ENCODE results near the gene SLC52A1. TPM values are rescaled to one million over a fixed set of nuclear protein-coding genes. Genes with fewer than 3 reads are reported as not detected.

SLC52A1 gene
- total and polyA plus RNA-seq, 2 of the 13 experiments (the other 11 are each of a cell fraction or from before 2014, with no cell fraction given), result 0.03 to 0.13 TPM

DNA sequence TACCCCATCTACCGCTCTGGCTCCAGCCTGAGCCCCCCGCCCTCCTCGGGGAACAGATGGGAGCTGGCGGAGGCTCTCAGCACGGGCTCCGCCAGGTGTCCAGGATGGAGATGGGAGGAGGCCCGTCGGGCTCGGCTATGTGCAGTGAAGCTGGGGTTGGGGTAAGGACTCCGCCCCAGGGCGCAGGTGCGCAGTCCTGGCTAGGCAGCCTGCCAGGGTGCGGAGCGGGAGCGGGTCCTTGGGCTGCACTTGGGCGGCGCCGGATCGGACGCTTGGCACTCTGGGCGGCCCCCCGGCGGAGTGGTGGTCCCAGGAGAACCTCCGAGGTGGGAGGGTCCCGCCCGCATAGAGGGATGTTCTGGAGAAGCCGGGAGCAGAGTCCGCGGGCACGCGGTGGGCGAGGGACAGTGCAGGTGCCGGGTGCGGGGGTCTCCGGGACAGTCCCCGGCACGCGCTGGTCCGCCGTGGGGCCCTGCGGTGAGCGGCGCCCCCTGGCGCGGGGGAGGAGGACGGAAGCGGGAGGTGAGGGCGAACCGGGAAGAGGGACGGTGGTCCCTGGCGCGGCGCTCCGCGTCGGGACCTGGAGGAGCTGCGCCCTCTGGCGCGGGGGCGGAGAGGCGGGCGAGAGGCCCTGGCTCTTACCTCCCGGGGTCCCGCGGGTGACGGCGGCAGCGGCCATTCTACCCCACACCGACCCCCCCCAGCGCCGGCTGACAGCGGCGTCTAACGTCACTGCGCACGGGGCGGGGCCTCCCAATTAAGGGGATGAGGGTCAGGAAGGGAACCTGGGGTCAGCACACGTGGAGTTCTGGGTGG is 48.1 kb downstream of the SLC52A1 start, which contains the start of gene CAMTA2 (continued):
- TF ChIP-seq, protein P1, sequence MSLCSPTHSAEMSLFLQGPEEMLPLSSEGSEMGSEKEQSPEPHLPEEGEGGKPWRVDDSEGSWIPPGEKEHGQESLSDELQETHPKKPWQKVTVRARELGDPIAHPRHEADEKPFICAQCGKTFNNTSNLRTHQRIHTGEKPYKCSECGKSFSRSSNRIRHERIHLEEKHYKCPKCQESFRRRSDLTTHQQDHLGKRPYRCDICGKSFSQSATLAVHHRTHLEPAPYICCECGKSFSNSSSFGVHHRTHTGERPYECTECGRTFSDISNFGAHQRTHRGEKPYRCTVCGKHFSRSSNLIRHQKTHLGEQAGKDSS (CRISPR knock-in tag; IDR thresholded peaks at IDR 0.05; ENCODE audit: borderline replicate concordance, low read depth), result no peak; the same call in 1 of the 2 replicates
- TF ChIP-seq U2AF1 (optimal IDR thresholded peaks at IDR 0.05; ENCODE audit: low read depth, low read length), result no peak
- peak; percentile 88; the same call in 1 of the 2 replicates for TF ChIP-seq KLF12 (CRISPR knock-in tag; IDR thresholded peaks at IDR 0.05; ENCODE audit: borderline replicate concordance)
- peak; percentile 62 for TF ChIP-seq TAF15 (IDR thresholded peaks at IDR 0.05; ENCODE audit: low read depth, low read length, poor library complexity, severe bottlenecking)
- TF ChIP-seq NCOA2 (CRISPR knock-in tag; IDR thresholded peaks at IDR 0.05), result no peak
- TF ChIP-seq ZNF232 (CRISPR knock-in tag; IDR thresholded peaks at IDR 0.05; ENCODE audit: borderline replicate concordance), result peak; percentile 50; the same call in 1 of the 2 replicates
- TF ChIP-seq, protein P2, sequence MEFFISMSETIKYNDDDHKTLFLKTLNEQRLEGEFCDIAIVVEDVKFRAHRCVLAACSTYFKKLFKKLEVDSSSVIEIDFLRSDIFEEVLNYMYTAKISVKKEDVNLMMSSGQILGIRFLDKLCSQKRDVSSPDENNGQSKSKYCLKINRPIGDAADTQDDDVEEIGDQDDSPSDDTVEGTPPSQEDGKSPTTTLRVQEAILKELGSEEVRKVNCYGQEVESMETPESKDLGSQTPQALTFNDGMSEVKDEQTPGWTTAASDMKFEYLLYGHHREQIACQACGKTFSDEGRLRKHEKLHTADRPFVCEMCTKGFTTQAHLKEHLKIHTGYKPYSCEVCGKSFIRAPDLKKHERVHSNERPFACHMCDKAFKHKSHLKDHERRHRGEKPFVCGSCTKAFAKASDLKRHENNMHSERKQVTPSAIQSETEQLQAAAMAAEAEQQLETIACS (CRISPR knock-in tag; IDR thresholded peaks at IDR 0.05), result peak; percentile 63
- TF ChIP-seq ZNF776 (CRISPR knock-in tag; IDR thresholded peaks at IDR 0.05), result no peak
- TF ChIP-seq EED (CRISPR knock-in tag; IDR thresholded peaks at IDR 0.05), result no peak
- no peak for TF ChIP-seq HNF4A (CRISPR knock-in tag; IDR thresholded peaks at IDR 0.05)
- TF ChIP-seq, protein P3, sequence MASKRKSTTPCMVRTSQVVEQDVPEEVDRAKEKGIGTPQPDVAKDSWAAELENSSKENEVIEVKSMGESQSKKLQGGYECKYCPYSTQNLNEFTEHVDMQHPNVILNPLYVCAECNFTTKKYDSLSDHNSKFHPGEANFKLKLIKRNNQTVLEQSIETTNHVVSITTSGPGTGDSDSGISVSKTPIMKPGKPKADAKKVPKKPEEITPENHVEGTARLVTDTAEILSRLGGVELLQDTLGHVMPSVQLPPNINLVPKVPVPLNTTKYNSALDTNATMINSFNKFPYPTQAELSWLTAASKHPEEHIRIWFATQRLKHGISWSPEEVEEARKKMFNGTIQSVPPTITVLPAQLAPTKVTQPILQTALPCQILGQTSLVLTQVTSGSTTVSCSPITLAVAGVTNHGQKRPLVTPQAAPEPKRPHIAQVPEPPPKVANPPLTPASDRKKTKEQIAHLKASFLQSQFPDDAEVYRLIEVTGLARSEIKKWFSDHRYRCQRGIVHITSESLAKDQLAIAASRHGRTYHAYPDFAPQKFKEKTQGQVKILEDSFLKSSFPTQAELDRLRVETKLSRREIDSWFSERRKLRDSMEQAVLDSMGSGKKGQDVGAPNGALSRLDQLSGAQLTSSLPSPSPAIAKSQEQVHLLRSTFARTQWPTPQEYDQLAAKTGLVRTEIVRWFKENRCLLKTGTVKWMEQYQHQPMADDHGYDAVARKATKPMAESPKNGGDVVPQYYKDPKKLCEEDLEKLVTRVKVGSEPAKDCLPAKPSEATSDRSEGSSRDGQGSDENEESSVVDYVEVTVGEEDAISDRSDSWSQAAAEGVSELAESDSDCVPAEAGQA (IDR thresholded peaks at IDR 0.05; ENCODE audit: low read depth), result peak; percentile 45; the same call in 1 of the 2 replicates
- TF ChIP-seq, protein P3 (CRISPR knock-in tag; IDR thresholded peaks at IDR 0.05; ENCODE audit: borderline replicate concordance), result no peak
- no peak for TF ChIP-seq CENPT (CRISPR knock-in tag; IDR thresholded peaks at IDR 0.05; ENCODE audit: low read depth)
- no peak for TF ChIP-seq SP140L (CRISPR knock-in tag; IDR thresholded peaks at IDR 0.05; ENCODE audit: borderline replicate concordance)
- no peak for TF ChIP-seq ETV6 (CRISPR knock-in tag; conservative IDR thresholded peaks at IDR 0.05)
- no peak for TF ChIP-seq ZNF33A (CRISPR knock-in tag; IDR thresholded peaks at IDR 0.05; ENCODE audit: borderline replicate concordance)
- TF ChIP-seq, protein P4, sequence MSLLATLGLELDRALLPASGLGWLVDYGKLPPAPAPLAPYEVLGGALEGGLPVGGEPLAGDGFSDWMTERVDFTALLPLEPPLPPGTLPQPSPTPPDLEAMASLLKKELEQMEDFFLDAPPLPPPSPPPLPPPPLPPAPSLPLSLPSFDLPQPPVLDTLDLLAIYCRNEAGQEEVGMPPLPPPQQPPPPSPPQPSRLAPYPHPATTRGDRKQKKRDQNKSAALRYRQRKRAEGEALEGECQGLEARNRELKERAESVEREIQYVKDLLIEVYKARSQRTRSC (CRISPR knock-in tag; IDR thresholded peaks at IDR 0.05; ENCODE audit: low read depth), result no peak
- no peak for TF ChIP-seq E2F1 (CRISPR knock-in tag; IDR thresholded peaks at IDR 0.05)
- no peak for TF ChIP-seq NFRKB (IDR thresholded peaks at IDR 0.05)
- no peak for TF ChIP-seq ZNF350 (CRISPR knock-in tag; IDR thresholded peaks at IDR 0.05; ENCODE audit: borderline replicate concordance, low read depth)

Measured in HepG2 (cell line).